Tibial nerve (tissue), 4 donors: Measurements from ENCODE around the gene MAPK10.

Source experiments
- CTCF ChIP-seq, 5 experiments: fragments of 200-600 bp in 3 of 5; fragments of 450-650 bp in 2 of 5; sonication (generic) in 3 of 5; IDR thresholded peaks; one replicate each; pipeline ENCODE4 v1.5.1; 2016 to 2019; ENCODE audit warnings: antibody characterized with exemption in 5 of 5, mild to moderate bottlenecking in 3 of 5, moderate library complexity in 2 of 5
- EP300 ChIP-seq, 2 donors: sonication (generic); formaldehyde crosslinking; IDR thresholded peaks; one replicate each; pipeline ENCODE4 v1.6.1; 2017; ENCODE audit warnings: antibody characterized with exemption in 2 of 2, mild to moderate bottlenecking in 1 of 2
- POLR2A ChIP-seq, 2 donors: fragments of 450-650 bp; IDR thresholded peaks; one replicate each; pipeline ENCODE4 v1.6.1; 2017; ENCODE audit warnings: antibody characterized with exemption in 2 of 2, mild to moderate bottlenecking in 2 of 2, moderate library complexity in 2 of 2

- no peak for TF ChIP-seq CTCF (IDR thresholded peaks at IDR 0.05)
- TF ChIP-seq POLR2A (IDR thresholded peaks at IDR 0.05): no peak
- TF ChIP-seq EP300 (IDR thresholded peaks at IDR 0.05): no peak
Observed at GRCh38 chr4:86132468-86132867, 227.4 kb downstream of the MAPK10 start.
